Sigmoid colon (tissue), 7 donors: ENCODE results near the gene DPH3. TPM values are rescaled to one million over a fixed set of nuclear protein-coding genes. Genes with fewer than 3 reads are reported as not detected.
A peak's percentile ranks its signal among the peaks of the same experiment; 100 is the strongest.

Experiments
- DNase-seq: peaks from one replicate; pipeline ENCODE4 v3.0.0-alpha.2; 2019
- H3K27ac ChIP-seq, 4 donors: fragments of 200-600 bp; sonication (generic); one replicate each; pipeline ENCODE4 v1.5.1; 2016 to 2019; ENCODE audit warnings: mild to moderate bottlenecking in 1 of 4
- H3K27me3 ChIP-seq, 3 donors: fragments of 200-600 bp; sonication (generic); one replicate each; pipeline ENCODE4 v1.5.1; 2019; ENCODE audit warnings: mild to moderate bottlenecking in 1 of 3
- H3K36me3 ChIP-seq, 4 donors: fragments of 200-600 bp; sonication (generic); one replicate each; pipeline ENCODE4 v1.5.1; 2016 to 2019
- H3K4me1 ChIP-seq, 4 donors: fragments of 200-600 bp; sonication (generic); one replicate each; pipeline ENCODE4 v1.5.1; 2017 to 2019
- H3K4me3 ChIP-seq, 4 donors: fragments of 200-600 bp; sonication (generic); one replicate each; pipeline ENCODE4 v1.5.1; 2017 to 2019; ENCODE audit warnings: mild to moderate bottlenecking in 2 of 4, moderate library complexity in 1 of 4
- H3K9me3 ChIP-seq, 4 donors: fragments of 200-600 bp in 3 of 4; sonication (generic) in 3 of 4; one replicate each; pipeline versions ENCODE4 v1.5.1 to v1.6.1; 2013 to 2019
- CTCF ChIP-seq, 4 experiments: fragments of 450-650 bp in 3 of 4; fragments of 200-600 bp in 1 of 4; IDR thresholded peaks; one replicate each; pipeline ENCODE4 v1.5.1; 2016 to 2019; ENCODE audit warnings: antibody characterized with exemption in 4 of 4, mild to moderate bottlenecking in 3 of 4, moderate library complexity in 2 of 4
- EP300 ChIP-seq, 4 donors: sonication (generic); formaldehyde crosslinking; IDR thresholded peaks; one replicate each; pipeline ENCODE4 v1.6.1; 2017; ENCODE audit warnings: antibody characterized with exemption in 4 of 4
- POLR2A ChIP-seq, 2 donors: fragments of 450-650 bp; IDR thresholded peaks; one replicate each; pipeline ENCODE4 v1.6.1; 2016; ENCODE audit warnings: antibody characterized with exemption in 2 of 2, mild to moderate bottlenecking in 2 of 2, moderate library complexity in 2 of 2
- POLR2AphosphoS5 ChIP-seq, 4 donors: sonication (generic); formaldehyde crosslinking; IDR thresholded peaks; one replicate each; pipeline ENCODE4 v1.6.1; 2017; ENCODE audit warnings: antibody characterized with exemption in 4 of 4
- WGBS, 2 donors: extraction: QIAGEN DNeasy Blood & Tissue Kit; methylation state at CpG; one replicate each; pipeline ENCODE4 v1.1.7; 2013; 5-methylcytosine and 5-hydroxymethylcytosine counted together
- intact Hi-C: fragments of 100-400 bp; cut with DNase I; formaldehyde crosslinking; loops from one replicate; pipeline ENCODE4 v1.15.1; 2023
- polyA plus RNA-seq, 3 donors: library from polyadenylated mRNA; stranded (reverse); fragments of 200-250 nt; gene quantifications; one replicate each; pipeline ENCODE4 v1.2.3, GENCODE V29; 2013
- total RNA-seq, 4 donors: library from RNA; depleted of rRNA; stranded (reverse); fragments of >200 nt; gene quantifications; one replicate each; pipeline ENCODE4 v1.1.0, GENCODE V29; 2016
- donor health status: healthy with polysubstance abuse.
- donor health status: Bipolar disorder and iron deficiency.
- donor health status: healthy.

Gene DPH3
- total and polyA plus RNA-seq, 7 donors: 14.6 to 30.1 (median 24.3) TPM

DNA sequence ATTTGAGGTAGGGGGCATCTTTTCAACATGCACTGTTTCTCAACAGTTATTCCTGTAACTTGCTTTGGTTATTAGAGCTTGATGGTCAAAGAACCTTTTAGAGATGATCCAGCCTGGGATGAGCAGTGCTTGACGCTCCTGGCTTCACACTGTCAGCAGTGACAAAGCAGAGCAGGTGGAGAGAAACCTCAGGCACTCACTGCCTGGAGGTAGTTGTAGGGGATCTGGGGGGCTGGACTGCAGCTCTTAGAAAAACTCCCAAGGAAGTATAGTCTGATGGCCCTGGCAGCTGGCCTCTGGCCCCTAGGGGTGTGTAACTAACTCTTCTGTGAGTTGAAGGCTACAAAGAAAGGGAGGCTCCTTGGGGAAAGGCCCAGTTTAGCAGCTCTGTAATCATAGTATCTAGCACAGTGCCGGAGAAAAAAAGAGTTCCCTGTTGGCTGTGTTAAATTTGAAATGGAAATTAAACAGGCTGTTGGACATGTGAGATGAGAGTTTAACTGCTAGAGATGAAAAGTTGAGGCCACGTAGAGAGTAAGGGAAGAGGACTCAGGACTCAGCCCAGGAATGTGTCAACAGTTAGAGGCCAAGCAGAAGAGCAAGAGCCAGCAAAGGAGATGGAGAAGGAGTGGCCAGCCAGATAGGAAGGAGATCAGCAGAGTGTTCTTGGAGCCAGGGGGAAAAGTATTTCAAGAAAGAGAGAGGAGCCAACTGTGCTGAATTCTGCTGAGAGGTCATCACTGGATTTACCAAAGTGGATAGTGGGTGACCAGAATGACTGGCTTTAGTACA is 14.5 kb upstream of the DPH3 start:
- intact Hi-C loops: no loop called here
- H3K4me3 ChIP-seq: no peak overlapping the region
- no peaks in the 10 kb centered on the region for H3K27me3 ChIP-seq
- no peak for DNase-seq
- H3K27ac ChIP-seq: peak overlapping the region in 3 of 4 donors; percentile 6 to 60 (median 29)
- H3K36me3 ChIP-seq: peaks cover 0 to 13% (median 2%) of the 10 kb centered on the region in 4 donors
- peaks cover 0 to 13% (median 11%) of the 10 kb centered on the region in 4 donors for H3K4me1 ChIP-seq
- 88 to 95% methylated on average over 3 of the region's 3 CpGs for WGBS, 2 donors
- TF ChIP-seq EP300 (IDR thresholded peaks at IDR 0.05): no peak
- TF ChIP-seq POLR2A (IDR thresholded peaks at IDR 0.05): no peak
- TF ChIP-seq CTCF (IDR thresholded peaks at IDR 0.05): no peak
- TF ChIP-seq POLR2AphosphoS5 (IDR thresholded peaks at IDR 0.05): peak in 1 of 4 donors; percentile 21
- H3K9me3 ChIP-seq: no peaks in the 10 kb centered on the region

DNA sequence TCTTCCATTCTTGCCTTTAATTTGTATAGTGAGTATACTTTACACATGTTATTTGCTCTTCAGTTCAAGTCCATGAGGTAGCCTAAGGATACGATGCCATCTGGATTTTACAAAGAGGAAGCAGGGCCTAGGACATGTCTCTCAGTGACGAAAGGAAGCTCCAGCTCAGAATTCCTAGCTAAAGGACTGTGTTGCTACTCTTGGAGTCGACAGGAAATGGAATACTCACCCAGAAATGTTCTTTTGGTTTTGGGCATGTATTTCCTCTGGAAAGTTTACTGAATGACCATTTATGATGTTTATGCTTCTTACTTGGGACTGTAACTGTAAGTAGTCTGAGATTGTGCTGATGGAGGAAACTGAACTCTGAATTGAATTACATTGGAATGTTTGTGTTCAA is 12.7 kb upstream of the DPH3 start:
- DNase-seq: no peak
- Histone ChIP-seq H3K27ac (no peak overlapping the region), H3K27me3 (no peaks in the 10 kb centered on the region), H3K36me3 (peaks cover 0 to 20% (median 0%) of the 10 kb centered on the region in 4 donors), H3K4me3 (no peak overlapping the region), H3K9me3 (no peaks in the 10 kb centered on the region), H3K4me1 (peaks cover 0 to 13% (median 11%) of the 10 kb centered on the region in 4 donors)
- intact Hi-C loops: no loop called here
- TF ChIP-seq POLR2A (IDR thresholded peaks at IDR 0.05) (no peak), CTCF (IDR thresholded peaks at IDR 0.05) (no peak), POLR2AphosphoS5 (IDR thresholded peaks at IDR 0.05) (no peak), EP300 (IDR thresholded peaks at IDR 0.05) (no peak)
- 83 to 89% methylated on average over 3 of the region's 3 CpGs for WGBS, 2 donors

GRCh38 chr3:16273867-16274266 is 9.1 kb upstream of the DPH3 start:
- Histone ChIP-seq H3K4me1 (peaks cover 0 to 3% (median under 1%) of the 10 kb centered on the region in 4 donors), H3K36me3 (peaks cover 0 to 41% (median 6%) of the 10 kb centered on the region in 4 donors), H3K27me3 (no peaks in the 10 kb centered on the region), H3K27ac (no peak overlapping the region), H3K4me3 (no peak overlapping the region), H3K9me3 (no peaks in the 10 kb centered on the region)
- intact Hi-C loops: no loop called here
- TF ChIP-seq POLR2AphosphoS5 (IDR thresholded peaks at IDR 0.05) (no peak), CTCF (IDR thresholded peaks at IDR 0.05) (no peak), POLR2A (IDR thresholded peaks at IDR 0.05) (no peak), EP300 (IDR thresholded peaks at IDR 0.05) (no peak)
- DNase-seq: no peak
- 96 to 97% methylated on average over 2 of the region's 2 CpGs for WGBS, 2 donors

- Histone ChIP-seq H3K9me3 (no peaks in the 10 kb centered on the region), H3K27ac (no peak overlapping the region), H3K36me3 (peaks cover 0 to 39% (median 6%) of the 10 kb centered on the region in 4 donors), H3K4me1 (peaks cover 0 to 9% (median 0%) of the 10 kb centered on the region in 4 donors), H3K27me3 (no peaks in the 10 kb centered on the region), H3K4me3 (no peak overlapping the region)
- 90 to 91% methylated on average over 1 of the region's 1 CpG for WGBS, 2 donors
- no peak for DNase-seq
- TF ChIP-seq POLR2A (IDR thresholded peaks at IDR 0.05): no peak
- TF ChIP-seq POLR2AphosphoS5 (IDR thresholded peaks at IDR 0.05): no peak
- intact Hi-C loops: no loop called here
Observed at GRCh38 chr3:16272588-16272987, 7.8 kb upstream of the DPH3 start.

- H3K27ac ChIP-seq: no peak overlapping the region
- H3K9me3 ChIP-seq: no peaks in the 10 kb centered on the region
- TF ChIP-seq POLR2AphosphoS5 (IDR thresholded peaks at IDR 0.05): no peak
- TF ChIP-seq CTCF (IDR thresholded peaks at IDR 0.05): no peak
- no peak for TF ChIP-seq EP300 (IDR thresholded peaks at IDR 0.05)
- no peak for TF ChIP-seq POLR2A (IDR thresholded peaks at IDR 0.05)
- peaks cover 0 to 34% (median 6%) of the 10 kb centered on the region in 4 donors for H3K36me3 ChIP-seq
- no peaks in the 10 kb centered on the region for H3K27me3 ChIP-seq
- WGBS, 2 donors: 94 to 96% methylated on average over 10 of the region's 10 CpGs
- intact Hi-C loops: no loop called here
- no peak for DNase-seq
- no peak overlapping the region for H3K4me3 ChIP-seq
- peaks cover 0 to 27% (median 6%) of the 10 kb centered on the region in 4 donors for H3K4me1 ChIP-seq
Observed at GRCh38 chr3:16270855-16271254, 6.1 kb upstream of the DPH3 start.
